Astrocyte (in vitro differentiated cells and primary cell): ENCODE measurements around the gene ZFP36L2.

Experiments used
- CTCF ChIP-seq: IDR thresholded peaks from 2 replicates; pipeline ENCODE4 v1.5.1; 2011; ENCODE audit warnings: low read depth, mild to moderate bottlenecking, inconsistent platforms, low read length, moderate library complexity; ENCODE audit not compliant: insufficient read depth
- EZH2 ChIP-seq: IDR thresholded peaks from 2 replicates; pipeline ENCODE4 v1.6.1; 2012; ENCODE audit warnings: mild to moderate bottlenecking, low read length, inconsistent platforms; ENCODE audit not compliant: insufficient read depth

DNA sequence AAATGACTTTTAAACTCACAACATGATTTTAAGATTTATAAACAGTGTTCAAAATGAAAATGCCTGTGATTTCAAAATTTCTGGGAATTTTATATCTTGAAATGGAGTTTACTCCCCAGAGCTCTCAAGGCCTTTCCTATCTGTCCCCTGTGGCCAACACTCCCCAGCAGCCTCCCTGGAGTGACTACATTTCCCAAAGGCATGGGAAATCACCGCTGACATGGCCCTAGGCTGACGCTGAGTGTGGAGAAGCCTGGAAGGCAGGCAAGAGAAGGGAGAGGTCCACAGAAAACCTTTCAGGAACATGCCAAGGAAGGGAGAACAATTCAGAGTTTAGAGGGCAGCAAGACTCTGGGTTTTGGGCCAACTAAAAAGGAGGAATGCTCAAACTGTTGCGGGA, 20.2 kb upstream of the ZFP36L2 start:
- TF ChIP-seq CTCF = no peak
- TF ChIP-seq EZH2 = no peak
